ENCODE measurements around the gene VAT1L.

VAT1L gene

GRCh38 chr16:77788181-77789084, at the start of gene VAT1L:
TSS of gene VAT1L (plus strand) at chr16:77788564. CDS start at chr16:77788683, 119 bp downstream.
- DNase-seq: peak; percentile 88

- DNase-seq: no peak
Observed at GRCh38 chr16:77738706-77739558, 49.4 kb upstream of the VAT1L start.

- no peak for DNase-seq
Observed at GRCh38 chr16:77739559-77739892, 48.8 kb upstream of the VAT1L start.

- DNase-seq: no peak
Observed at GRCh38 chr16:77744141-77744540, 44.2 kb upstream of the VAT1L start.

GRCh38 chr16:77745972-77746371, 42.4 kb upstream of the VAT1L start:
- DNase-seq: no peak

- DNase-seq: peak; percentile 18
Observed at GRCh38 chr16:77748421-77749005, 39.9 kb upstream of the VAT1L start.

- DNase-seq: no peak
Observed at GRCh38 chr16:77749415-77749814, 38.9 kb upstream of the VAT1L start.

- no peak for DNase-seq
Observed at GRCh38 chr16:77758046-77758445, 30.3 kb upstream of the VAT1L start.

GRCh38 chr16:77758508-77758907, 29.9 kb upstream of the VAT1L start:
- DNase-seq: no peak

- DNase-seq: no peak
Observed at GRCh38 chr16:77759201-77759600, 29.2 kb upstream of the VAT1L start.

- DNase-seq: no peak
Observed at GRCh38 chr16:77759821-77760220, 28.5 kb upstream of the VAT1L start.

GRCh38 chr16:77760800-77761199, 27.6 kb upstream of the VAT1L start:
- DNase-seq: no peak

GRCh38 chr16:77761204-77761603, 27.2 kb upstream of the VAT1L start:
- no peak for DNase-seq

GRCh38 chr16:77762262-77762661, 26.1 kb upstream of the VAT1L start:
- DNase-seq: no peak

GRCh38 chr16:77763994-77764393, 24.4 kb upstream of the VAT1L start:
- no peak for DNase-seq

GRCh38 chr16:77767211-77767610, 21.2 kb upstream of the VAT1L start:
- no peak for DNase-seq

- DNase-seq: no peak
Observed at GRCh38 chr16:77767826-77768225, 20.5 kb upstream of the VAT1L start.

- peak; percentile 49 for DNase-seq
Observed at GRCh38 chr16:77775911-77776909, 12.2 kb upstream of the VAT1L start.

- no peak for DNase-seq
Observed at GRCh38 chr16:77777745-77778144, 10.6 kb upstream of the VAT1L start.

- no peak for DNase-seq
Observed at GRCh38 chr16:77780378-77780837, 8.0 kb upstream of the VAT1L start.

GRCh38 chr16:77781091-77781490, 7.3 kb upstream of the VAT1L start:
- DNase-seq: no peak

- no peak for DNase-seq
Observed at GRCh38 chr16:77782694-77783093, 5.7 kb upstream of the VAT1L start.

Measured in eye (tissue), 1 donor.